GM12891 (cell line): ENCODE results near the gene FOXL2. TPM values are rescaled to one million over a fixed set of nuclear protein-coding genes. Genes with fewer than 3 reads are reported as not detected.

Experiments used
- DNase-seq: peaks from one replicate; pipeline ENCODE4 v3.0.0; 2011; ENCODE audit warnings: low spot score; ENCODE audit not compliant: insufficient read length
- FAIRE-seq: peaks from 2 replicates; lab custom pipeline; 2011; peaks lifted over from hg19 to GRCh38; lab: Jason Lieb, UNC
- PAX5 ChIP-seq: IDR thresholded peaks from 2 replicates; pipeline ENCODE4 v1.6.1; 2011; ENCODE audit warnings: low read length, moderate library complexity, mild to moderate bottlenecking; ENCODE audit not compliant: insufficient read depth, severe bottlenecking
- POLR2A ChIP-seq: IDR thresholded peaks from 2 replicates; pipeline ENCODE4 v1.6.1; 2011; ENCODE audit warnings: low read depth, low read length, control low read depth
- POLR2AphosphoS5 ChIP-seq: IDR thresholded peaks from 2 replicates; pipeline ENCODE4 v1.6.1; 2011; ENCODE audit warnings: low read depth, low read length, control low read depth
- POU2F2 ChIP-seq: IDR thresholded peaks from 2 replicates; pipeline ENCODE4 v1.6.1; 2011; ENCODE audit warnings: low read depth, mild to moderate bottlenecking, control low read depth, low read length, moderate library complexity
- SPI1 ChIP-seq: IDR thresholded peaks from 2 replicates; pipeline ENCODE4 v1.6.1; 2011; ENCODE audit warnings: low read depth, low read length, control low read depth
- TAF1 ChIP-seq: IDR thresholded peaks from 2 replicates; pipeline ENCODE4 v1.6.1; 2011; ENCODE audit warnings: low read depth, low read length, control low read depth
- polyA plus RNA-seq: library from polyadenylated mRNA; unstranded; fragments of >200 nt; gene quantifications from one replicate; pipeline ENCODE4 v1.2.1, GENCODE V29; 2012; ENCODE audit warnings: low read depth, missing spikeins, inconsistent platforms; ENCODE audit not compliant: missing spikeins

FOXL2 gene
- not detected for polyA plus RNA-seq

DNA sequence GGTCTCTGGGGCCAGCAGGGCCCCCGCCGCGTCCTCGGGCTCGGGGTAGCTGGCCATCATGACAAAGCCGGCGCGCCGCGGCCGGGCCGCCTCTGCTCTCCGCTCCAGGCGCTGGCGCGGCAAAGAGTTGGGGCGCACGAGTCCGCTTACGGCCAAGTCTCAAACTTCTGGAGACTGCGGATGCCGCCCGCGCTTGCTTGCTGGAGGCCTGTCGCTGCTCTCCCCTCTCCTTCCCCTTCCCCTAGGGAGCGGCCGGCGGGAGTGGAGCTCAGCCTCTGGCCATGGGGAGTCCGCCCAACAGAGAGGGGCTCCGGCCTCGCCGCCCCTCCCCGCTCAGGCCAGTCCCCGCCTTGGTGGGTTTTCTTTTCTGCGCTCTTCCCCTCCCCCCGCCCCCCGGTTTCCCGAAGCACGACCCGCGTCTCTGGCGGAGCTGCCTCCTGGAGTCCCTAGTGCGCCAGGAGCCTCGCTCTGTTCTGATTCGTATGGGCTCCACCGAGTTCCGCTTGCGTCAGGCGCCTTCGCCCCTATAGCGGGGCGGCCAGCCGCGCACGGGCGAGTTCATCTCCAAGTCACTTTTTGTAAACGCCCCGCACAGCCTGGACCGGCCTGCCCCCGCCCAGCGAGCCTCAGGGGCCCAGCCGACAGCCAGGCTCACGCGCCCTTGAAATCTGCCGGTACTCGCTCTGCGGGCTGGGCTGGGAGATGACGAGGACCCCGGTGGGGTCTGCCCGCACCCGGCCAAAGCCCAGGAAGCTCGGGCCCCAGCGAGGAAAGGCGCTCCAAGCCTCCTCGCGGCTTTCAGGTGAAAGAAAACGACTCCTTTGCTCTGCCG is at the start of gene FOXL2, which contains the start of gene FOXL2NB:
TSS of gene FOXL2 (minus strand) at position 475 of the 832 bp plus-strand sequence. CDS start at position 60, 415 bp downstream.
TSS of gene FOXL2NB (plus strand) at position 555 of the 832 bp plus-strand sequence. CDS start at position 703, 148 bp downstream.
- no peak for DNase-seq
- FAIRE-seq = no peak

DNA sequence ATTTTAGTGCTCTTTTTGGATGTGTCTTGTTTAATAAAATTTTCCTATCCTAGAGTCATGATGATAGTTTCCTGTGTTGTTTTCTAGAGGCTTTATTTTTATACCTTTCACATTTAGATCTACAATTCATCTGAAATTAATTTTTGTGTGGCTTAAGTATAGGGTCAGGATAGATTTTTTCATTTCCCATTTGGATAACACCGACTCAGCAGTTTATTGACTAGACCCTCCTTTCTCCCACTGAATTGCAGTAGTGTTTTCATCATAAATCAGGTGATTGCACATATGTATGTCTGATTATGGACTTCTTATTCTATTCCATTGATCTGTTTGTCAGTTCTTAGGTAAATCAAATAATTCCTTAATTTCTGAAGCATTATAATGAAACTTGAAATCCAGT is 48.8 kb upstream of the FOXL2 start:
- no peak for TF ChIP-seq SPI1
- TF ChIP-seq PAX5 = no peak
- no peak for TF ChIP-seq POLR2A
- no peak for TF ChIP-seq TAF1
- TF ChIP-seq POU2F2 = no peak
- no peak for TF ChIP-seq POLR2AphosphoS5
- DNase-seq (no peak), FAIRE-seq (no peak)

More for the DNA sequence above, at the start of gene FOXL2, which contains the start of gene FOXL2NB:
- no peak for TF ChIP-seq POLR2AphosphoS5
- no peak for TF ChIP-seq POU2F2
- TF ChIP-seq POLR2A = no peak
- TF ChIP-seq TAF1 = no peak
- no peak for TF ChIP-seq SPI1
- TF ChIP-seq PAX5 = no peak

DNA sequence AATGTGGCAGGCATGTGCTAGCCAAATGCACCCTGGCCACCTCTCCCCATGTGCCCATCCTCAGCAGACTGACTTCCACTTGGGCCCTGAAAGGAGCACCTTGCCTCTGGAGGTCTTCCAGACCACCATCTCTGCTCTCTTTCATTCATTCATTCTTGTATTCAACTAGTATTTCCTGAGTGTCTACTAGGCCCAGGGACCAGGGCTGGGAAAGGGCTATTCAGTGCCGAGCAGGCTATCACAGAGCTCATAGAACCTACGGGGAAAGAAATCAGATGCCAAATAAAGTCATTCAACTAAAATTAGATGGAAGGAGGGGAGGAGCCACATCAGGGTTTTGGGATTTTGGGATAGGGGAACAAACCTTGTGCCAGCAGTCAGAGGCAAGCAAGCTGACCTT is 40.2 kb upstream of the FOXL2 start:
- no peak for FAIRE-seq

DNA sequence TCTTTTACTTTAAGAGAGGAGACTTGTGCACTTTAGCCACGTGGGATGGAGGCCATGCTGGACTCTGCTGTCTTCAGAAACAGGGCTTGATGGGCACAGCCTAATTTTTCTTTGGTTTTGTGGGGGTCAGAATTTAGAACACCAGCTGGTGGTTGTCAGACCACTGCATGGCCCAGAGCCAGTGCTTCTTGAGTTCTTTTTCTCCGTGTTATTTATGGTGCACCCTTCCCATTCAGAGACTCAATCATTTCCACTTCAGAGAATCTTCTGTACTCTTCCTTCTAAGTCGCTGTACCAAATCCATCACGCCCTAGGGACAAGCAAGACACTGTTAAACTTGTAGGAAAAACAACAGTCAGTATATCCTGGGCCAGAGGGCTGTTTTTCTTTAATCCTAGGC is 39.0 kb upstream of the FOXL2 start:
- FAIRE-seq = no peak
- TF ChIP-seq PAX5 (no peak), SPI1 (no peak), TAF1 (no peak), POLR2AphosphoS5 (no peak), POU2F2 (no peak), POLR2A (no peak)
- no peak for DNase-seq

More for the DNA sequence above, 40.2 kb upstream of the FOXL2 start:
- DNase-seq = no peak
- TF ChIP-seq POLR2A (no peak), SPI1 (no peak), TAF1 (no peak), POU2F2 (no peak), PAX5 (no peak), POLR2AphosphoS5 (no peak)

DNA sequence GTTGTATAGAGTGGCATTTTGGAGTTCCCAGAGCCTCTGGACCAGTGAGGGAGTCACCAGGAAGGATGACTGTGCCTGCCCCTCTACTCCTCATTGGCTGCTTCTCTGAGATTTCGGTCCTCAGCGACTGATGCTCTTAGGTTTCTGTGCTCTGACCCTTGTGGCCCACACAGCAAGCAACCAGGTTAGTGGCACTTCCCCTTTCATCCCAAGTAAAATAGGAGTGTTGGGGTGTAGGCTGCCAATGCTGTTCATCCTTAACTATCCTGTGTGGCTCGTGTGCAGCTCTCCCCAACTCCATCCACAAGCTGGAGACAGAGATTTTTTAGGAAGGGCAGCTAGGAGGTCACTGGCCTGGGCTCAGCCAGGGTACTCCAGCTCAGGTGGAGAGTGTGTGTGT is 37.9 kb upstream of the FOXL2 start:
- no peak for FAIRE-seq
- no peak for DNase-seq
- no peak for TF ChIP-seq POU2F2
- TF ChIP-seq SPI1 = 0 out of 2 replicates have a peak, but pooled peaks have one; percentile 2
- TF ChIP-seq PAX5 = no peak
- no peak for TF ChIP-seq TAF1

DNA sequence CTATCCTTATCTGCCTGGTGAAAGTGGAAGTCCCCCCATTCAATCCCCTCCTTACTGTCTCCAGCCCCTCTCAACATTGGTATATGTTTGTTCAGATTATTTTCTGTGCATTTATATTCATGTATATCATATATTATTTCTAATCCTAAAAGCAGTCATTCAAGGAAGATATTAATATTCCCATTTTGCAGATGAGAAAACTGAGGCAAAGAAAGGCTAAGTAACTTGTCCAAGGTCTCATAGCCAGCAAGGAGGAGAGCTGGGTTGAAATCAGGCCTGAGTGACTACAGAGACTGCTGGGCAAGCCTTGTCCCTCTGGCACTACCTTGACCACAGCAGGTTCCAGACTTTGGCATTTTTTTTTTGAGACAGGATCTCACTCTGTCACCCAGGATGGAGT is 29.1 kb upstream of the FOXL2 start:
- FAIRE-seq = no peak
- DNase-seq = no peak
- TF ChIP-seq SPI1 = no peak
- no peak for TF ChIP-seq POU2F2
- TF ChIP-seq PAX5 = no peak
- no peak for TF ChIP-seq POLR2AphosphoS5
- TF ChIP-seq TAF1 = no peak
- TF ChIP-seq POLR2A = no peak

DNA sequence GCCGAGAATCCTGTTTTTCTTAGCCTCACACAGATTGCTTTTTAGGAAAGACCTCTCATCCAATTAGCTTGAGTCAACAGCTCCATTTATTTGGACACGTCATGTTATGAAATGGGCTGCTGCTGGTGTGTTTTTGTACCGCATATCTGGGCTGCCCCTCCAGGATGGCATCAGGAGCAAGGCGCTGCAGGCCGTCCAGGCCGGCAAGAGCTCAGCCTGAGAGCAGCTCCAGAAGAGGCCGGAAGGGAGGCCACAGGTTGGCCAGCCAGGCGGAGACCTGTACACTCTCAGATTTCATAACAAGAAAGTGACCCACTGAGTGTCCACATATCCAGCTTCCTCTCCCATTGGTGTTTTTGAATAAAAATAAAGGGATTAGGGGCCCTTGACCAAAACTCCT is 28.4 kb upstream of the FOXL2 start:
- no peak for FAIRE-seq
- TF ChIP-seq POU2F2 (no peak), SPI1 (no peak), PAX5 (no peak), TAF1 (no peak), POLR2A (no peak), POLR2AphosphoS5 (no peak)
- no peak for DNase-seq

DNA sequence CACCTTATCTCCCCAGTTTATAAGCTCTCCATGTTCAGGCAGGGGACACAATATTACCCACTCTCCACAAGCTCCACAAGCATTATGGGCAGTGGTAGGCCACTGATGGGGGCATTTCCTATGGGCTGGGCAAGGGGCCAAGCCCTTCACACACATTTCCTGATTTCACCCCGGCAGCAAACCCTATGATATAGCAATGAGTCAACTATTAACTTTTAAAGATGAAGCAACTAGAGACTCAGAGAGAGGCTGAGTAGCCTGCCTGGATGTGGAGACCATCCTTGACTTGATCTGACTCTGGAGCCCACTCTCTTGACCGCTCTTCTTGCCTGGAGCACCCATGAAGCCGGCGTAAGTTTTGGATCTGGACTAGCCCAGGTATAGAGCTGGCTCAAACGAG is 27.5 kb upstream of the FOXL2 start:
- TF ChIP-seq PAX5 (no peak), SPI1 (no peak), POLR2AphosphoS5 (no peak), TAF1 (no peak), POLR2A (no peak), POU2F2 (no peak)
- FAIRE-seq (no peak), DNase-seq (no peak)

DNA sequence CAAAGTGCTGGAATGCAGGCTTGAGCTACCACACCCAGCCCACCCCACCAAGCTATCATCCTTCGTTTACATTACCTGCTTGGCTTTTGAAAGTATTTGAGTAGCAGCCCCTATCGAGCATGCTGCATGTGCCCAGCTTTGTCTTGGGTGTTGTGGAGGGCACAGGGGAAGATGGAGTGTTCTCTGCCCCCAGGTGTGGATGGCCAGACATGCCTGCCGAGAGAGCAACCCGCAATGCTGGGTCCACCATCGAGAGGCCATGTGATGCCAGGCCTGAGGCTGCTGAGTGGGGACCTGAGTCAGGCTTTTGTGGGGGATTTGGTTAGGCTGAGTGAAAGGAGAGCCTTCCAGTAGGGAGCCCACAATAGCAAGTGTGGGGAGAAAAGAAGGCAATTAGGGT is 26.0 kb upstream of the FOXL2 start:
- DNase-seq (no peak), FAIRE-seq (no peak)
- TF ChIP-seq POLR2AphosphoS5 (no peak), TAF1 (no peak), POU2F2 (no peak), POLR2A (no peak), PAX5 (no peak), SPI1 (no peak)
